ENCODE data around the gene TMEM191B.
"Not testable (repeated sequence)": the region's sequence is repeated elsewhere in the genome, so short reads cannot be mapped to it uniquely, and the experiment has no call there.

DNA sequence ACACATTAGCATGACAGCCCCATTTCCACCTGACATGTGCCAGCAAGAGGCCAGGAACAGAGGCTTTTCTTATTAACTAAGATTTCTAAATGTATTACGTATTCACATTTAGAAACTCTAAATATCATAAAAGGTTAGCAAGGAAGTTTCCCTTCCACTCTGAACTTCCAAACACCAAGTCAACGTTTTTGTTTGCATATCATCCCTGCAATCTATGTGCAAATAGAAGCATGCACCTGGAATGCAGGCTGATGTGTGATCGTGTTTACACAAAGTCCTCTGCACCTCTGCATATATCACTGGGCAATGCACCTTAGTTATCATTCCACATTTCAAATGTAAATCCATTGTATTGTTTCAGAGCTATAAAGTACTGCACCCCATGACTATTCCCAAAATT is 31.4 kb upstream of the TMEM191B start:
- TF ChIP-seq, protein P1, sequence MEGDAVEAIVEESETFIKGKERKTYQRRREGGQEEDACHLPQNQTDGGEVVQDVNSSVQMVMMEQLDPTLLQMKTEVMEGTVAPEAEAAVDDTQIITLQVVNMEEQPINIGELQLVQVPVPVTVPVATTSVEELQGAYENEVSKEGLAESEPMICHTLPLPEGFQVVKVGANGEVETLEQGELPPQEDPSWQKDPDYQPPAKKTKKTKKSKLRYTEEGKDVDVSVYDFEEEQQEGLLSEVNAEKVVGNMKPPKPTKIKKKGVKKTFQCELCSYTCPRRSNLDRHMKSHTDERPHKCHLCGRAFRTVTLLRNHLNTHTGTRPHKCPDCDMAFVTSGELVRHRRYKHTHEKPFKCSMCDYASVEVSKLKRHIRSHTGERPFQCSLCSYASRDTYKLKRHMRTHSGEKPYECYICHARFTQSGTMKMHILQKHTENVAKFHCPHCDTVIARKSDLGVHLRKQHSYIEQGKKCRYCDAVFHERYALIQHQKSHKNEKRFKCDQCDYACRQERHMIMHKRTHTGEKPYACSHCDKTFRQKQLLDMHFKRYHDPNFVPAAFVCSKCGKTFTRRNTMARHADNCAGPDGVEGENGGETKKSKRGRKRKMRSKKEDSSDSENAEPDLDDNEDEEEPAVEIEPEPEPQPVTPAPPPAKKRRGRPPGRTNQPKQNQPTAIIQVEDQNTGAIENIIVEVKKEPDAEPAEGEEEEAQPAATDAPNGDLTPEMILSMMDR (IDR thresholded peaks at IDR 0.05; ENCODE audit: poor library complexity, severe bottlenecking) = not testable (repeated sequence)
- TF ChIP-seq TAF1 (IDR thresholded peaks at IDR 0.05; ENCODE audit: low read depth); EZH2 (IDR thresholded peaks at IDR 0.05; ENCODE audit: borderline replicate concordance, insufficient read depth, low read length, poor library complexity, severe bottlenecking); MXI1 (conservative IDR thresholded peaks at IDR 0.05; ENCODE audit: poor library complexity, severe bottlenecking): not testable (repeated sequence)
